Cerebellar nuclear complex (tissue), 1 donor: ENCODE results near the gene PATL2.
"Not testable (repeated sequence)": the region's sequence is repeated elsewhere in the genome, so short reads cannot be mapped to it uniquely, and the experiment has no call there.

Experiments
- DNase-seq, 2 experiments: peaks; one replicate each; lab custom pipeline; 2025; lab: John Stamatoyannopoulos, UW

The PATL2 gene

GRCh38 chr15:44690245-44690644 lies 20.9 kb downstream of the PATL2 start:
- DNase-seq: not testable (repeated sequence)

- DNase-seq: not testable (repeated sequence)
Measured at GRCh38 chr15:44689318-44689717, 21.8 kb downstream of the PATL2 start.

GRCh38 chr15:44682809-44683682 lies 28.1 kb downstream of the PATL2 start:
- DNase-seq: not testable (repeated sequence)

- DNase-seq: no peak
Measured at GRCh38 chr15:44682211-44682610, 28.9 kb downstream of the PATL2 start.

DNA sequence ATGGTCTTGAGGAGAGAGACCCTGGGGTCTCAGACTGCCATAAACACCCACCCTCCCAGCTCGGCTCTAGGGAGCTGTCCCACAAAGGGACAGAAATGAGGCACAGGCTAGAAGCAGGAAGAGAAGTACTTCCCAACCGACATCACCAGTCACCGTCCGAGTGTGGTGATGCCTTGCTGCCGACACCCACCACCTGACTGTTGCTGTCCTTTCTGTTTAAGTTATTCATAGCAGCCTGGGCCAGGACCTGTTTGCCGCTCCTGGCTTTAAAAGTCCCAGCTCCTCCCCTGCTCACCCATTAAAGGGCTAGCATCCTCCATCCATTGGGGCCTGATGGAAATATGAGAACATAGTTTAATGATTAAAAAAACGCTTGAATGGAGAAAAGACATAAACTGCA lies 34.4 kb downstream of the PATL2 start:
- no peak for DNase-seq

GRCh38 chr15:44675911-44676310 lies 35.2 kb downstream of the PATL2 start:
- no peak for DNase-seq

GRCh38 chr15:44673639-44674038 lies 37.5 kb downstream of the PATL2 start:
- DNase-seq: no peak

DNA sequence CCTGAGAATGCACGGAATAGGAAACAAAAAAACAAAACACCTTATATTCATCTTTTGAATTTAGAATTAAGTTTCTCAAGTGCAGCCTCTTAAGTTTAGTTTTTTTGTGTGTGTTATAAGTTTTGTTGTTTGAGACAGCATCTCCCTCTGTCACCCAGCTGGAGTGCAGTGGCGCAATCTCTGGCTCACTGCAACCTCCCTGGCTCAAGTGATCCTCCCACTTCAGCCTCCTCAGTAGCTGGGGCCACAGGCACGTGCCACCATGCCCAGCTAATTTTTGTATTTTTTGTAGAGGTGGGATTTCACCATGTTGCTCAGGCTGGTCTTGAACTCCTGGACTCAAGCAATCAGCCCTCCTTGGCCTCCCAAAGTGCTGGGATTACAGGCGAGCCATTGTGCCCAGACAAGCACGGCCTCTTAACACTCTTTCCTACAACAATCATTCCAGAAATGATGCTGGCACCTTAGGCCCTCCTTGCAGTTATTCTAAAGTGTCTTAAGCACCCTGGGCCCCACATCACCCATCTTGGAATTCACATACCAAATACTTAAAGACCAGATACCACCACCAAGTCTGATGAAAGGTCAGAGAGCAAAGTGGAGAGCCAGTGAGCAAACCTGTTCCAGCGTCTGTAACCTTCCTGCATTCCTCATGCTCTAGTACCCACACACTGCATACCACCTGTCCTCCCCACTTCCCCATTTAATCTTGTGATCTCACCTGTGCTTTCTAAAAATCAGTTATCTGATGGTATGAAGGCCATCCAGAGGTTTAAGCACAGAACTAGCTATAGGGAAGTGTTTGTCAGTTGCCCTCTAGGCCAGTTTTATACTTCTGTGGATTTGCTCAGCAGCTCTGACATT lies 40.8 kb downstream of the PATL2 start:
- DNase-seq: no peak

DNA sequence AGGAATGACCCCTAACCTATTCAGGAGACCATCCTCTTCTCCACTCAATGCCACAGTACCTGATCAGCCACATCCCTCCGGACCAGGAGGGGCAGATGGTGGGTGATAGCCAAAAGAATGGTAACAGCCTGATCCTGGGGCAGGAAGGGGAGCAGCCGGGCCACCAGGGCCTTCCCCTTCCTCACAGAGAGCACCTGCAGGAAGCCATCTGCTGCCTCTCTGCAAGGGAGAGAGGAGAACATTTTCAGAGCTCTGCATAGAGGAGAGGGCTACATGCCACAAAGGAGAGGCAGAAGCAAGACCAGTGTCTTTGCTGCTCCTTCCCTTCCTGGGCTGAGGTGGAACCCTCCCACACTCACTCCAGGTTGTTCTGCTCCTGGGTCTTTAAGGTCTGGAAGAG lies 42.2 kb downstream of the PATL2 start:
- DNase-seq: no peak

DNA sequence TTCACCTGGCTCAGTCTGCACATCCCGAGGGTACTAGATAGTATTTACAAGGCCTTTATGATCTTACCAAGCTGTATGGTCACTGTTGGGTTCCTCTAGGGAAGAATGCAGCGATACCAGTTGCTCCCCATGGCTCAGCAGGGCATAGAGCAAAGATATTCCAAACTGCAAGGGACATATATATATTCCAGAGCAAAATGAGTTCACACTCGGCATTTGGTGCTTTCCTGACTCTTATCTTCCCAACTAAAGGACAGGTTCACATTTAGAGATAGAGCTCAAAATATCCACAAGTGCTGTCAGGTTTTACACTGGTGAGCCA lies 44.1 kb downstream of the PATL2 start:
- no peak for DNase-seq

DNA sequence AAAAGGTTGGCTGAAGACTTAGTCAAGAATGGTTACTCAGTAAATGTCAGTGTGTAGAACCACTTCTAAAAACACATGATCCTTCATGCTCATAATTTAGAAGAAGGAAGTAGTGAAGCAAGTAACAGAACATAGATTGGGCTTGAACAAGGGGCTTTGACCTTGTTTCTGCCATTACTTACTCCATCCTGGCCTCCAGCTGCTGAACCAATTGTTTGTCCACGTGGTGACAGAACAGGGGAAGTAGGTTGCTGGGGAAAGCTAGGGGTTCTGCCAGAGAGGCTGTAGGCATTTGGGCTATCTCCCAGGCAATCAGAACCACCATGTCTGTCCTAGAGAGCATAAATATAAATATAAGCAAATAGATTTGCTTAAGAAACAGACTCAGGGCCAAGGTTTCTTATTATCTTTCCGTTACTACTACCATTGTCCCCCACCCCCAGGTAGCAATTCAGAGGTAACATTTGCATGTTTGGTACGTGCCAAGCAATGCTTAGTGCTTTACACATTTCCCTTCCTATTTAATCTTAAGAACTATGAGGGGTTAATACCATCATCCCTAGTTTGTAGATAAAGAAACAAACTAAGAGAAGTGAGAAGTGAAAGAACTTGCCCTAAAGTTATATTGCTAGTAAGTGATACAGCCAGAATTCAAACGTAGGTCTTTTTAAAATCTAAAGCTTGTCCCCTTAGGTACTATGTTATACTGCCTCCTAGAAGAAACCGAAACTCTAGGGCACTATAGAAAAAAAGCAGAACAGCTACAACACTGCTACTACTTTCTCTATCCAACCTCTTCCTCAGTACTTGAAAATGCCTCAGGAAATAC lies 44.7 kb downstream of the PATL2 start:
- DNase-seq: no peak

DNA sequence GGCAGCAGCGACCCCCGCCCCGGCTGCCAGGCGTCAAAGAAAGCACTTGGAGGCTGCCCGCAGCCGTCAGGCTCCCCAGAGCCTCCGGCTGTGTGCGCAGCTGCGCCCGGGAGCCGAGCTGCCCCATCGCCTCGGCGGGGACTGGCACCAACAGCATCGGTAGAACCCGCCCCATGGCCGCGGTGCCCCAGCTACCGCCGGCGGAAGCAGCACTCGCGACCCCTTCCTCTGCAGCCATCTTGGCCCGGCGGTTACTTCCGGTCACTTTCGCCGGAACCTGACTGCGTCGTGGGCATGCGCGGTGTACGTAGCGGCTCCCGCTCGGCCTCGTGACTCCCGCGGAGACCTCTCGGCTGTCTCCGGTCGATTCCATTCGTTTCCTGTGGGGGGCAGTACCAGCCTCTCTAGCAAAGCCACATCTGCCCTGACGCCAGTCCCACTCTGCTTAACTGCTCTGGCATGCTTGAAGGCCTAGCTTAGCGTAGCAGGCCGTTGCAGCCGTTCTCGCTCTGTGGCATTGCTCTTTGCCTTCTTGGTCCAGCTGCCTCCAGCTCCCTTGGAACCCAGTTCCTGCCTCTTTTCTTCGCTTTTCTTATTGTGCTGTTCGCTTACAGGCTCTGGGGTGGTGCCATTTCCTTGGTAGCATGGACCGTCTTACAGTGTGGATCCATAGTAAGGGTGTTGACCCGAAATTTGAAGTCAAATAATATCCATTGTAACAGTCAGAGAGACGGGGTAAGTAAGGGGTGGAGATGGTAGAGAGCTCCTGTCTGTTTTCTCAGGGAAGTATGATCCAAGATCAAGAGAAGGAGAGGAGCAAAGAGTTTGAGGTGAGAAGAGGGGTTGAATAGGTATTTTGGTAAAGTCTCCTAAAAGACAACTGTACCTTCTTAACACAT lies 47.5 kb downstream of the PATL2 start, which contains the start of gene SPG11:
SPG11 (minus strand) TSS at position 253 of the 899 bp plus-strand sequence; CDS start at position 238, 15 bp downstream.
- peak; percentile 4 to 83 for DNase-seq

DNA sequence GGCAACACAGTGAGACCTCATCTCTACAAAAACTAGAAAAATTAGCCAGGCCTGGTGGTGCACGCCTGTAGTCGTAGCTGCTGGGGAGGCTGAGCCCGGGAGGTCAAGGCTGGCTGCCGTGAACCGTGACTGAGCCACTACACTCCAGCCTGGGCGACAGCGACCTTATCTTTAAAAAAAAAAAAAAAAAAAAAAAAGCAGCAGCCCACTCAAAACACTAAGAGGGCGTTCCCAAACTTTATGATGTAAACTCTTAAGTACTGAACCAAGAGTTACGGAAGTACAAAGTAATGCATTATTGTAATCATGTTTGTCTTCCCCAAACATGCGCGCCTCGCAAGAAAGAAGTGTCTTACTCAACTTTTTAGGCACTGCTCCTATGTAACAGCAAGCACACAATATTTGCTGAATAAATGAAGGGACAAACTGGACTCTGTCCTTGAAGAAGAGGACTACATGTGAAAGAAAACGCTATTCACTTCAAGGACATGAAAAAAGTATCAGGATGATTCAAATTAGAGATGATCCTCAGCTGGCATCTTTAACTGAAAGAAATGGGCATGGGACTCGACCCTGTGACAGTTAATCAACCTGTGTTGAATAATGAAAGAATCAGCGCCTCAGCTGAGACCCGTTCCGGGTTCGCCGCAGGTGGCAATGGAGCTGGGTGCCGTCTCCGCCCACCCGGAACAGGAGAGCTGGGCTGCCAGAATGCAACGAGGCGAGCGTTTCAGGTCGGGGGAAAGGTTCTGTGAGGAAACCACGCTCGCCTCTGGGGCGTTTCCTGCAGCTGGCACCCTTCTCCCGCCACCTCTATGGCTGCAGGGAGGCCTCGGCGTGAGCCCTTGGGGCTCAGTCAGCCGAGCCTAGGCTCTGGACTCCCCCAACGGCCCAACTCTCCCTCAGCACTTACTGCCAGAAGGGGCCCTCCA lies 48.4 kb downstream of the PATL2 start:
- no peak for DNase-seq

DNA sequence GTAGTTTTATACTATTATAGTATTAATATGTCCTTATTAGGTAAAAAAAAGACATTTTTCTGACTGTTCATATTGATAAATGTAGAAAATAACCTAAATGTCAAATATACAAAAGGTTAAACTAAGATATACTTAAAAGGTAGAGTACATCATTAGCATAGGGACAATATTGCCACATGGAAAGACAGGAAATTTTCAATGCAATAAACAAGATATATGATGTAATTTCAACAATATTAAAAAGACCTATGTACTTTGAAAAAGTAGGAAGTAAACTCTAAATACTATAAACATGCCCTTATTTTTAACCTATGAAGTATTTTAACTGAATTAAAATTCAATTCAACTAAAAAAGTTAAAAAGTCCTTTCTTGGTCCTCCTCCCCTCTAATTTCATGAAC lies 49.5 kb downstream of the PATL2 start:
- no peak for DNase-seq

DNA sequence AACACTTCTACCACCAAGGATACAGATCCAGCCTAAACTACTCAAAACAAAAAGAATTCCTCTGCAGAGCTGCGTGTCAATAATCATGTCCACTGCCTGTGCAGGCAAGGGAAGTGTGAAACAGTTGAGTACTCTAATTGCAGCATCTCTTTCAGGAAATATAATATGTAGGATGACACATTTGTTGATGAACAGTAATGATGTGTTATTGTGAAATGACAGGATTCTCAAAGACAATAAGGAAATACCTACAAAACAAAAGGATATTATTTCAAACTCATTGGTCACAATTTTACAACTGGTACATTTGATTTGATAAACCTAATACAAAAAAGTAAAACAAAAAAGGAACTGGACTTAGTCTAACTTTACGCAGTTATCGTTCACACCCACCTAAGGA lies 52.1 kb downstream of the PATL2 start:
- DNase-seq: no peak

- DNase-seq: no peak
Measured at GRCh38 chr15:44657378-44657777, 53.7 kb downstream of the PATL2 start.

DNA sequence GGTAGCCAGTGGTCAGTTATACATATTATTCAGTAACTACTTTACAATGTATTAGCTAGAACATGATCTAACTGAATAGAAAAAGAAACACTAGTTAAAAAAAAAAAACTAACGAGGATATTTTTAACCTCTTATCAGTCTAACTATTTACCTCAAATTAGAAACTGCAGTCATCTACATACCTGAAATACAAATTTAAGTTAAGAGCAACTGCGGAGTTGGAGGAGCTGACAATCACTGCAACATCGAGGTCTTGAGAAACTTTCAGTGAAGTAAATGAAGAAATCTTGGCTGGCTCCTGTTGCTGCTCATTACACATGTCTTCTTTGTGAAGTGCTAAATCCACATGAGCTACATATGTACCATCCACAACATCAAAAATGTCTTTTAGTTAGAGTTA lies 54.2 kb downstream of the PATL2 start:
- no peak for DNase-seq

GRCh38 chr15:44656298-44656697 lies 54.8 kb downstream of the PATL2 start:
- no peak for DNase-seq

GRCh38 chr15:44654858-44655257 lies 56.3 kb downstream of the PATL2 start:
- DNase-seq: no peak

DNA sequence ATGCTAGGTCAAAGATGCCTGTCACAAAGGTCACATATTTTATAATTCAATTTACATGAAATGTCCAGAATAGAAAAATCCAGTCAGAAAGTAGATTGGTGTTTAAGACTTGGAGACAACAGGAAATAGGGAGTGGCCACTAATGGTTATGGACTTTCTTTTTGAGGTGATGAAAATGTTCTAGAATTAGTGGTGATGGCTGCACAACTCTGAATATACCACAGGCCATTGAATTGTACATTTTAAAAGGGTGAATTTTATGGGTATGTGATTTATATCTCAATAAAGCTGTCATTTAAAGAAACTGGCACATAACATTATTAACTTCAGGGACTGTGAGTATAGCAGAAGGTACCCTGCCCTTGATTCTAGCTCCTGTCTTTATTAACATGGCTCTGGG lies 63.5 kb downstream of the PATL2 start:
- no peak for DNase-seq
